H1 (cell line): ENCODE measurements around the gene ECT2L.

ENCODE experiments used
- ASH2L ChIP-seq: fragments of 200-600, 300-600 bp; sonication (generic); IDR thresholded peaks from one replicate; pipeline ENCODE4 v1.7.1; 2017; ENCODE audit warnings: low read length
- BRCA1 ChIP-seq: IDR thresholded peaks from 2 replicates; pipeline ENCODE4 v1.6.1; 2012; ENCODE audit warnings: low read depth, low read length, improper control_type of control experiment
- CTCF ChIP-seq, 3 experiments: IDR thresholded peaks; 1 replicate in 2 of 3; 2 replicates in 1 of 3; pipeline versions ENCODE4 v1.5.1 to v1.6.1; 2011; ENCODE audit warnings: low read length in 3 of 3, mild to moderate bottlenecking in 3 of 3, inconsistent platforms in 2 of 3, low read depth in 1 of 3, moderate library complexity in 1 of 3; ENCODE audit not compliant: insufficient read depth in 1 of 3; ENCODE audit errors: control extremely low read depth in 1 of 3
- EZH2 ChIP-seq: fragments of 200-600 bp; sonication (generic); IDR thresholded peaks from 2 replicates; pipeline ENCODE4 v1.7.1; 2012; ENCODE audit warnings: low read depth, mild to moderate bottlenecking, moderate library complexity, low read length, inconsistent platforms; ENCODE audit not compliant: severe bottlenecking
- HDAC6 ChIP-seq: IDR thresholded peaks from one replicate; pipeline ENCODE4 v1.7.1; 2012; ENCODE audit warnings: low read depth, mild to moderate bottlenecking, inconsistent platforms, low read length, moderate library complexity
- KDM5A ChIP-seq: fragments of 200-600 bp; IDR thresholded peaks from 2 replicates; pipeline ENCODE4 v1.7.1; 2012; ENCODE audit warnings: mild to moderate bottlenecking, low read length, inconsistent platforms, mixed read lengths
- MAFK ChIP-seq: IDR thresholded peaks from 2 replicates; pipeline ENCODE4 v1.6.1; 2012; ENCODE audit warnings: low read depth, mild to moderate bottlenecking, improper control_type of control experiment, low read length
- NANOG ChIP-seq: IDR thresholded peaks from 2 replicates; pipeline ENCODE4 v1.6.1; 2011; ENCODE audit warnings: low read length, low read depth, mild to moderate bottlenecking, inconsistent platforms; ENCODE audit not compliant: insufficient read depth, poor library complexity, severe bottlenecking
- POLR2A ChIP-seq, 2 experiments: IDR thresholded peaks; 1 replicate in 1 of 2; 2 replicates in 1 of 2; pipeline ENCODE4 v1.6.1; 2011; ENCODE audit warnings: low read depth in 2 of 2, low read length in 2 of 2, mild to moderate bottlenecking in 2 of 2; ENCODE audit errors: control extremely low read depth in 1 of 2
- RAD21 ChIP-seq, 2 experiments: IDR thresholded peaks in 1 of 2; conservative IDR thresholded peaks in 1 of 2; 2 replicates each; pipeline ENCODE4 v1.6.1; 2011; ENCODE audit warnings: low read depth in 2 of 2, low read length in 2 of 2, improper control_type of control experiment in 1 of 2, inconsistent platforms in 1 of 2, mild to moderate bottlenecking in 1 of 2, moderate library complexity in 1 of 2
- RBBP5 ChIP-seq: IDR thresholded peaks from 2 replicates; pipeline ENCODE4 v1.7.1; 2012; ENCODE audit warnings: low read depth, mild to moderate bottlenecking, inconsistent platforms, low read length, moderate library complexity, borderline replicate concordance
- TEAD4 ChIP-seq: IDR thresholded peaks from 2 replicates; pipeline ENCODE4 v1.6.1; 2012; ENCODE audit warnings: low read depth, low read length, inconsistent platforms, mixed read lengths
- YY1 ChIP-seq: IDR thresholded peaks from 2 replicates; pipeline ENCODE4 v1.6.1; 2011; ENCODE audit warnings: low read depth, mild to moderate bottlenecking, low read length
- ZNF274 ChIP-seq: IDR thresholded peaks from 2 replicates; pipeline ENCODE4 v1.7.0; 2012; ENCODE audit warnings: low read length, borderline replicate concordance; ENCODE audit errors: extremely low read depth

GRCh38 chr6:138948546-138949179 lies 152.8 kb downstream of the ECT2L start:
- TF ChIP-seq KDM5A (no peak), CTCF (IDR thresholded peaks at IDR 0.05; ENCODE audit: control extremely low read depth in 1 of 3, insufficient read depth in 1 of 3, low read depth in 1 of 3, low read length in 3 of 3) (no peak), EZH2 (no peak), RAD21 (IDR thresholded peaks at IDR 0.05 in 1 of 2, conservative IDR thresholded peaks at IDR 0.05 in 1 of 2; ENCODE audit: low read depth in 2 of 2, low read length in 2 of 2) (no peak), NANOG (no peak), POLR2A (IDR thresholded peaks at IDR 0.05; ENCODE audit: control extremely low read depth in 1 of 2, low read depth in 2 of 2, low read length in 2 of 2) (no peak), TEAD4 (no peak), BRCA1 (no peak), ASH2L (no peak), ZNF274 (no peak), RBBP5 (no peak), HDAC6 (no peak), MAFK (no peak), YY1 (no peak)
